NCI-H748 (cell line): ENCODE data around the gene KISS1R.

Experiments used
- DNase-seq: peaks from one replicate; lab custom pipeline; 2025; ENCODE audit not compliant: unreplicated experiment; lab: John Stamatoyannopoulos, UW

Gene KISS1R

GRCh38 chr19:919199-920050 lies 2.3 kb downstream of the KISS1R start:
- DNase-seq: peak; percentile 81

- DNase-seq: peak; percentile 77
Observed at GRCh38 chr19:920051-920864, 3.1 kb downstream of the KISS1R start.

- no peak for DNase-seq
Observed at GRCh38 chr19:924553-925086, 7.5 kb downstream of the KISS1R start.

- DNase-seq: peak; percentile 80
Observed at GRCh38 chr19:925087-925525, 8.0 kb downstream of the KISS1R start.

- DNase-seq: peak; percentile 81
Observed at GRCh38 chr19:925526-926322, 8.6 kb downstream of the KISS1R start, which contains the start of gene ARID3A. Gene ARID3A, plus strand, starts transcription at chr19:926035. Its CDS starts 3,494 bp downstream, at chr19:929529.

- no peak for DNase-seq
Observed at GRCh38 chr19:926323-926588, 9.1 kb downstream of the KISS1R start.

- DNase-seq: peak; percentile 24
Observed at GRCh38 chr19:926589-927350, 9.6 kb downstream of the KISS1R start.

- DNase-seq: no peak
Observed at GRCh38 chr19:927351-927779, 10.2 kb downstream of the KISS1R start.

- DNase-seq: no peak
Observed at GRCh38 chr19:927780-928401, 10.8 kb downstream of the KISS1R start.

GRCh38 chr19:928471-929202 lies 11.5 kb downstream of the KISS1R start:
- no peak for DNase-seq

- DNase-seq: no peak
Observed at GRCh38 chr19:929203-929890, 12.2 kb downstream of the KISS1R start.

GRCh38 chr19:929891-930258 lies 12.7 kb downstream of the KISS1R start:
- no peak for DNase-seq

GRCh38 chr19:931860-932647 lies 14.9 kb downstream of the KISS1R start:
- no peak for DNase-seq

GRCh38 chr19:932648-933552 lies 15.8 kb downstream of the KISS1R start:
- no peak for DNase-seq

GRCh38 chr19:933553-933882 lies 16.4 kb downstream of the KISS1R start:
- DNase-seq: no peak

- DNase-seq: no peak
Observed at GRCh38 chr19:934197-934840, 17.2 kb downstream of the KISS1R start.
